Loucy (cell line): ENCODE measurements around the gene HADH.

Source experiments
- H2AFZ ChIP-seq: fragments of 200-600 bp; sonication (generic); 2 replicates; pipeline ENCODE4 v1.6.0; 2016; ENCODE audit warnings: antibody characterized with exemption, mild to moderate bottlenecking, low read length, moderate library complexity
- H3F3A ChIP-seq: fragments of 200-600 bp; 2 replicates; pipeline ENCODE4 v1.6.0; 2016; ENCODE audit warnings: antibody characterized with exemption, low read depth, mild to moderate bottlenecking
- H3K27me3 ChIP-seq: fragments of 200-600 bp; sonication (generic); 2 replicates; pipeline ENCODE4 v1.6.1; 2014; ENCODE audit warnings: low read length, mild to moderate bottlenecking; ENCODE audit not compliant: insufficient read depth, poor library complexity, severe bottlenecking
- H3K36me3 ChIP-seq: fragments of 200-600 bp; sonication (generic); 2 replicates; pipeline ENCODE4 v1.6.1; 2016; ENCODE audit warnings: low read length; ENCODE audit not compliant: insufficient read depth
- H3K4me1 ChIP-seq: fragments of 200-600 bp; sonication (generic); 2 replicates; pipeline ENCODE4 v1.5.1; 2014; ENCODE audit warnings: low read length, mild to moderate bottlenecking; ENCODE audit not compliant: insufficient read depth, poor library complexity, severe bottlenecking
- H3K4me2 ChIP-seq: fragments of 200-600 bp; sonication (generic); 2 replicates; pipeline ENCODE4 v1.6.0; 2014; ENCODE audit warnings: antibody characterized with exemption, low read length, low read depth, mild to moderate bottlenecking; ENCODE audit not compliant: poor library complexity, severe bottlenecking
- H3K4me3 ChIP-seq: fragments of 200-600 bp; sonication (generic); 2 replicates; pipeline ENCODE4 v1.5.1; 2014; ENCODE audit warnings: low read length, mild to moderate bottlenecking, mixed read lengths; ENCODE audit not compliant: poor library complexity, severe bottlenecking
- H3K79me2 ChIP-seq: fragments of 200-600 bp; sonication (generic); 2 replicates; pipeline ENCODE4 v1.6.1; 2014; ENCODE audit warnings: low read length; ENCODE audit not compliant: insufficient read depth
- H3K9ac ChIP-seq: fragments of 200-600 bp; sonication (generic); 2 replicates; pipeline ENCODE4 v1.6.0; 2014; ENCODE audit warnings: mild to moderate bottlenecking, low read depth, low read length, moderate library complexity; ENCODE audit not compliant: poor library complexity, severe bottlenecking
- H3K9me2 ChIP-seq: fragments of 200-600 bp; sonication (generic); replicated peaks from 2 replicates; pipeline ENCODE4 v1.6.1; 2016; ENCODE audit warnings: low read depth, low read length, mixed read lengths
- H3K9me3 ChIP-seq: fragments of 200-600 bp; sonication (generic); 2 replicates; pipeline ENCODE4 v1.6.1; 2014; ENCODE audit warnings: mild to moderate bottlenecking, antibody characterized with exemption, low read length, low read depth; ENCODE audit not compliant: insufficient read depth
- H4K20me1 ChIP-seq: fragments of 200-600 bp; sonication (generic); 2 replicates; pipeline ENCODE4 v1.6.0; 2014; ENCODE audit warnings: antibody characterized with exemption, low read length, mild to moderate bottlenecking; ENCODE audit not compliant: insufficient read depth, poor library complexity, severe bottlenecking
- CTCF ChIP-seq: fragments of 200-600 bp; sonication (generic); conservative IDR thresholded peaks from 2 replicates; pipeline ENCODE4 v1.5.1; 2014; ENCODE audit warnings: mild to moderate bottlenecking, antibody characterized with exemption, low read length
- EZH2phosphoT487 ChIP-seq: fragments of 200-600 bp; IDR thresholded peaks from 2 replicates; pipeline ENCODE4 v1.6.1; 2018; ENCODE audit warnings: antibody characterized with exemption, mild to moderate bottlenecking, moderate library complexity, borderline replicate concordance

HADH gene

DNA sequence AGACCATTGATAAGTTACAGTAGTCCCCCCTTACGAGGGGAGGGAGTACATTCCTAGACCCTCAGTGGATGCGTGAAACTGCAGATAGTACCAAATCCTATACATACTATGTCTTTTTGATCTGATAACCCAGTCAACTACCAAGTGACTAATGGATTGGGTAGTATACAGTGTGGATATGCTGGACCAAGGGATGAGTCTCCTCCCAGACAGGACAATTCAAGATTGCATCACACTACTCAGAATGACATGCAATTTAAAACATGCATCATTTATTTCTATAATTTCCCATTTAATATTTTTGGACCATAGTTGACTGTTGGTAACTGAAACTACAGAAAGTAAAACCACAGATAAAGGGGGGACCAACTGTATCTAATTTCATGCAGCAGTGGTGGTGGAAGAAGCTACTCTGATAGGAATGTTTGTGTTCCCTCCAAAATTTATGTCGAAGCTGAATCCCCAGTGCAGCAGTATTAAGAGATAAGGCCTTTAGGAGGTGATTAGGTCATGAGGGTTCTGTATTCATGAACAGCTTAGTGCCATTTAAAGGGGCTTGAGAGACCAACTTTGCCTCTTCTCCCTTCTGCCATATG lies 11.9 kb downstream of the HADH start:
- Histone ChIP-seq H3K4me1 (peaks cover 19% of the 10 kb centered on the region), H3K36me3 (no peaks in the 10 kb centered on the region), H3K79me2 (peaks cover 27% of the 10 kb centered on the region; the same call in 1 of the 2 replicates), H3K9me2 (no peaks in the 10 kb centered on the region), H3K4me3 (no peak overlapping the region), H4K20me1 (no peaks in the 10 kb centered on the region), H3F3A (no peaks in the 10 kb centered on the region), H3K9me3 (no peaks in the 10 kb centered on the region), H3K9ac (no peak overlapping the region), H3K4me2 (no peak overlapping the region), H2AFZ (no peak overlapping the region), H3K27me3 (no peaks in the 10 kb centered on the region)
- no peak for TF ChIP-seq EZH2phosphoT487
- no peak for TF ChIP-seq CTCF

DNA sequence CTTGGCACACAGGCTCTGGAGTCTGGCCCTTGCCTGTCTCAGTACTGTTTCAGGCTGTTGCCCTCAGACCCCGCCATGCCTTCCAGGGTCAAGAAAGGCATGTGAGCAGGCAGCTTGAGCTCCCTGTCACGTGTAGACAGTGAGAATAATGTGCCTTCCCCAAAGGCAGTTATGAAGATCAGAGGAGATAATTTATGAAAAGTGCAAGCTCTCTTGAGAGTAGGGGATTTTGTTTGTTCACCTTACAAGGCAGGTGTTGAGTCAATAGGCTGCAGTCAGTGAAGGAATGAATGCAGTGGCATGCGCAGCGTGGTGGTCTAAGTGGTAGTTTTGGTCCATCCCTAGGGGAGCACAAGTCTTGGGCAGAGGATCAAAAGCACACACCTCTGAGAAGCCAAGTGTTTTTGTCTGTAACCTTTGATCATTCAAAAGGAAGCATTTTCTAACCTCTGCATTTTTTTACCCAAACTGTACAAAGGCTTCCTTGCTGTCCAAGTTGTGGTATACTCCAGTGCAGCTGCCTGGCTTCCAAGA lies 14.4 kb downstream of the HADH start:
- TF ChIP-seq EZH2phosphoT487 = no peak
- TF ChIP-seq CTCF = no peak
- peaks cover 7% of the 10 kb centered on the region; the same call in 1 of the 2 replicates for H3K79me2 ChIP-seq
- H3K9ac ChIP-seq = no peak overlapping the region
- no peaks in the 10 kb centered on the region for H3K27me3 ChIP-seq
- no peaks in the 10 kb centered on the region for H3K36me3 ChIP-seq
- no peaks in the 10 kb centered on the region for H3K9me2 ChIP-seq
- peaks cover 5% of the 10 kb centered on the region for H3K4me1 ChIP-seq
- H4K20me1 ChIP-seq = no peaks in the 10 kb centered on the region
- no peaks in the 10 kb centered on the region for H3K9me3 ChIP-seq
- no peak overlapping the region for H2AFZ ChIP-seq
- no peak overlapping the region for H3K4me2 ChIP-seq
- H3K4me3 ChIP-seq = no peak overlapping the region
- H3F3A ChIP-seq = no peaks in the 10 kb centered on the region

- H3K79me2 ChIP-seq = peaks cover 6% of the 10 kb centered on the region; the same call in 1 of the 2 replicates
- H3K4me1 ChIP-seq = peaks cover 5% of the 10 kb centered on the region
- H3F3A ChIP-seq = no peaks in the 10 kb centered on the region
- H3K4me2 ChIP-seq = no peak overlapping the region
- H4K20me1 ChIP-seq = no peaks in the 10 kb centered on the region
- H2AFZ ChIP-seq = no peak overlapping the region
- H3K9ac ChIP-seq = no peak overlapping the region
- no peaks in the 10 kb centered on the region for H3K9me2 ChIP-seq
- TF ChIP-seq CTCF (no peak), EZH2phosphoT487 (no peak)
- no peaks in the 10 kb centered on the region for H3K36me3 ChIP-seq
- H3K27me3 ChIP-seq = no peaks in the 10 kb centered on the region
- H3K9me3 ChIP-seq = no peaks in the 10 kb centered on the region
- no peak overlapping the region for H3K4me3 ChIP-seq
Observed at GRCh38 chr4:108004646-108005045, 15.0 kb downstream of the HADH start.
